Left cardiac atrium (tissue), 4 donors: ENCODE results near the gene DCTN3. TPM values are rescaled to one million over a fixed set of nuclear protein-coding genes. Genes with fewer than 3 reads are reported as not detected.

Source experiments
- ATAC-seq, 2 donors: fragments of 200-7000 bp; cut with Tn5 transposase; one replicate each; pipeline ENCODE4 v1.9.1; 2020; ENCODE audit warnings: mild to moderate bottlenecking in 2 of 2, moderate library complexity in 2 of 2
- DNase-seq: peaks from one replicate; pipeline ENCODE4 v3.0.0-alpha.2; 2020
- intact Hi-C, 2 donors: fragments of 100-400 bp; cut with DNase I; formaldehyde crosslinking; loops; one replicate each; pipeline versions ENCODE4 v1.14.1 to v1.15.1; 2022 to 2023
- long read RNA-seq: library from polyadenylated mRNA; unstranded; transcript quantifications from one replicate; pipeline ENCODE4 v2.0.0, GENCODE V29; 2021
- total RNA-seq, 2 donors: library from RNA; stranded (reverse); fragmentation: NEBNext Ultra II Directional; extraction: Animal tissue kit (Norgen Biotek cat#: 25700); gene quantifications; one replicate each; pipeline ENCODE4 v1.2.1, GENCODE V29; 2021
- donor health status: DM: no; HTN: yes; CAD: no.
- donor health status: DM: no; HTN: yes; CAD: no; lungs with severe emphysema.
- donor health status: DM: yes; HTN: yes; CAD: no.
- donor health status: Dilated cardiomyopathy.

DCTN3 gene
- total RNA-seq = 100 to 1,000 TPM in 1 of 2 donors, 10 to 100 TPM in 1; 93.6 to 109 TPM
- long read RNA-seq, transcript DCTN3-201 (7 exons, 808 nt) = major isoform, 9 of 11 reads
- long read RNA-seq, partial matches to known transcripts = 0 of 11 reads
- long read RNA-seq, other reads (novel, unspliced or antisense) = 1 of 11 reads

GRCh38 chr9:34620061-34620994, at the start of gene DCTN3:
Gene DCTN3 (minus strand): TSS chr9:34620495. CDS start chr9:34620464, 31 bp downstream.
- DNase-seq (peak; percentile 95), ATAC-seq (peak; percentile 99 to 100)
- intact Hi-C loops = no loop called here

DNA sequence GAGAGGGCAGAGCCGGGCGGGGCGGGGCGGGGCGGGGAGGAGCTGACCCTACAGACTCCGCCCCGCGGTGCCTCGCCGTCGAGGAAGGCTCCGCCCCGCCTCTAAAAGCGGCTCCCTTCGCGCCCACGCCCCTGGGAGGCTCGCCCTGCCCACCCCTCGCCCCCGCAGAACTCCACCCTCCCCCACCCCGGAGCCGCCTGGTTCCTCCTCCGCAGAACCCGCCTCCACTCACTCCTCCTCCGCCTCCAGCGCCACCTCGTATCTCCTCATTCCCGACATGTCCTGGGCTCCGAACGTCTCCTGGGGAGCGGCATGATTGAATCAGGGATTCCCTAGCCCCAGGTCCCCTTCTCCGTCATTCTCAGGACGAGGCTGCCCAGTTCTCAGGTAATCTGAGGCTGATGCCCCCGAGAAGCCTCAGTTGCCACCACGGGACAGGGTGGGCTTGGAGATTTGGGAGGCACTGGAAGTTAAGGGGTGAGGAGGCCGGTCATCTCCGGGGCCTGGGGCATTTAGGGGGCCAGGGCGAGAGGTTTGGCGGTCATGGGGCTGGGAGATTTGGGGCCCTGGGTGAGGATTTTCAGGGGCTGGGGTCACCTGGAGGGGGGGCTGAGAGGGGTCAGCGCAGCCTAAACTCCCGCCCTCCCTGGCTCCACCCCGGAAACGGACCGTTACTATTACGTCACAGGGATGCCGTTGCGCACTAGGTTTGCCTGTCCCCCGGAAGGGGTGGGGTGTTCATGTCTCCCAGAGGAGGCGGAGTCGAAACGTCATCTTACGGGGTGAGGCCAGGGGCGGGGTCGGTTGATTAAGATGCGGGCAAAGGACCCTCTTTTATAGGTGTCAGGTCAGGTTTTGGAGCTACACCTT, 45.3 kb upstream of the DCTN3 start:
- intact Hi-C loops = loop anchor here in 1 of 2 donors (5.0 kb wide), 1 partner anchor 37 kb away; no protein-coding TSS in a partner anchor

GRCh38 chr9:34665067-34665380, 44.7 kb upstream of the DCTN3 start:
- DNase-seq (no peak), ATAC-seq (no peak)
- intact Hi-C loops = loop anchor here in 1 of 2 donors (5.0 kb wide), 1 partner anchor 37 kb away; no protein-coding TSS in a partner anchor

More for the DNA sequence above, 45.3 kb upstream of the DCTN3 start:
- DNase-seq (peak; percentile 95), ATAC-seq (peak; percentile 90 to 92)

DNA sequence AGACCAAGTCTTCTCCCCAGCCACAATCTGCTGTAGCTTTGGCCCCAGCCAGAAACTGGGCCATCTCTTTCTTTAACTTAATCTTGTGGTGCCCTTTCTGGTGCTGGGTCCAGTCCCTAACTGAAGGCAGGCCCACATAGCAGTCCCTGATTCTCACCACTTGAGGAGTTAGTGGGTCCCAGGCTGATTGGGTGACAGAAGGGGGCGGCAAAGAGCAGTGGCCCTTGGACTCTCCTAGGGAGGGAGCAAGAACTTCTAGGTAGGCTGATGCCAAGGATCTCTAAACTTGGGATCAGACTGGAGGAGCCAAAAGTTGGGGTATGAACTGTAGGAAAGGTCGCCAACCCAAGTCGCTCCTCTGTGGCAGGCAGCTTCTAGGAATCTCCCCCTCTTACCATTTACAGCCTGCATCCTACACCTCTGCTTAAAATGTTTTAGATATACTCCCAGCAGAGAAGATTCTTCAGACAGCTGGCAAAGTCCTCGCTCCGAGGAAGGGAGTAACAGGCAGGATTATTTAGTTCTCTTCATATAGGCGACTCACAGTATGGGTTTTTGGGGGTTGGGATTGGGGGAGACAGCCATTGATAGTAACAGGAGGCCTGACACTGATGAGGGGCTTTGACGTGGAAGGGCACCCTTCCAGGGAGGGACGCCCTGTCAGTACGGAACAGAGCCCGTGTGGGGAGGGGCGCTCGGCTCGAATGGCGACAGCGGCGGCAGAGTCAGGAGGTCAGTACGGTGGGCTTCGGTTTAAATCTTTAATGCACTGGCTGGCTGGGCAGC, 44.2 kb upstream of the DCTN3 start:
- intact Hi-C loops = loop anchor here in 1 of 2 donors (5.0 kb wide), 1 partner anchor 38 kb away; no protein-coding TSS in a partner anchor
- DNase-seq (peak; percentile 81), ATAC-seq (peak; percentile 44 to 48)

DNA sequence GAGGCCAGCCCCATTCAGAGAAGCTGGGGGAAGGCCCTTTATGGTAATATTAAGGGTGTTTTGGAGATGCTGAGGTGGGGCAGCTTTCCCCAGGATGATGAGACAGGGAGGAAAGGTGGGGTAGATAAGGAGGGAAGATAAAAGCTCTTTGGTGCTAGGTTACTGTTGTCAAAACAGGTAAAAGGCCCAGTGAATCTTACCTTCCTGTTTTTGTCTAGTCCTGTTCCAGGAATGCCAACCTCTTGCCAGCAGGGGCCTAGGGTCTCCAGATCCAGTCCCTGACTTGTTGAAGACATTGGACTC, 43.0 kb upstream of the DCTN3 start:
- DNase-seq (no peak), ATAC-seq (no peak)
- intact Hi-C loops = no loop called here

DNA sequence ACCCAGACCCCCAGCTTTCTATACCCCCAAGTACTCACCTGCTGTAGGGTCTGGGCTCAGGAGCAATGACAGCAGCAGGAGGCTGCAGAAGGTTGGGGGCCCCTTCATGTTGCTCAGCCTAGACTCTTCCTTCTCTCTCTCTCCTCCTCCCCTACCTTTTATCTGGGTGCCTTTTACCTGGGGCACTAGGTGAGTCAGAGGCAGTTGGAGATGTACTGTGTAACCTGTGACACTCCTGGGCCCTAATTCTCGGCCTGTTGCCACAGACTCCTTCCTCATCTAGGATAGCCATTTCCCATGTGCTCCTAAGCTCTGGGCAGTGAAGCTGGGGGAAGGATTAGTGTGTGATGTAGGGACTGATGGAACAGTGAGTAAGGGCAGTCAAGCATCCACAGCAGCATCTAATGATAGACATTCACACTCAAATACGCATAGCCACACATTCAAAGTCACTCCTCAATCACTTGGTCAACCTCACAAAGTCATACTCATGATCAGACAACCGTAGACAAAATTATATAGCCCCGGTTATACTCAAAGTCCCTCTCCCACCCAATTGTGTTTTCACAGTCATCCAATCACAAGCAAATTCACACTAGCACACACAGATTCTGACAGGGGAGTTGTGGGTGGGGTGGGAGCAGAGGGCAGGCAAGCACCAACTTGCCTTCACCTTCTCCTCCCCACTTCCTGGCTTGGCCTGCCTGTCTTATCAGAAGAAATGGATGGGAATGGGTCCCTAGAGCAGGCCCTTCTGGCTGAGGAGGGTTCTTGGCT, 42.4 kb upstream of the DCTN3 start, which contains the start of gene CCL27:
CCL27 (minus strand) TSS at position 132 of the 777 bp plus-strand sequence; CDS start at position 108, 24 bp downstream.
- intact Hi-C loops = no loop called here
- no peak for DNase-seq
- no peak for ATAC-seq

DNA sequence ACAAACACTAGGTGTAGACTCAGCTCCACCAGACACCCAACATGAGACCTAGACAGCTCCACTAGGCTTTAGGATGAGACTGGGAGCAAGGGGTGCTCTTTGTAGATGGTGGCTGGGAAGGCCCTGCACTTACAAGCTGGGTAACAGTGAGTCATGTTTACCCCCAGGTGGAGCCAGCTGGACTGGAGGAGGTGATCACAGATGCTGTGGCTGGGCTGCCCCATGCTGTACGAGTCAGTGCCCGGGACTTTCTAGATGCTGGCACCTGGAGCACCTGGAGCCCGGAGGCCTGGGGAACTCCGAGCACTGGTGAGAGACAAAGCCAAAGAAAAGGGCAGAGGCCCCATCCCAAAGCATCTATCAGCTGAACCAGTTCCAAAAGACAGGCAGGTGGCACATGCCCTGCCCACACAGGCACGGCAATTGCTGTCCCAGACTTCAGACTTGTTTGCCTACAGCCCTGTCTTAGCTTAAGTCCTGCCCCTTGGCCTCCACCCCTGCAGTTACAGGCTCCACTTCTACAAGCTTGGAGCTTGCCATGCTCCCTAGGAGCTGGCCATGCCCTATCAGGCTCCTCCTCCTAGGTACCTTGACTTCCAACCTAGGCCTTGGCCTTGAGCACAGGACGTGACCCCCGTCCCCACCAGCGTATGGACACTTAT, 39.4 kb upstream of the DCTN3 start:
- intact Hi-C loops = no loop called here

DNA sequence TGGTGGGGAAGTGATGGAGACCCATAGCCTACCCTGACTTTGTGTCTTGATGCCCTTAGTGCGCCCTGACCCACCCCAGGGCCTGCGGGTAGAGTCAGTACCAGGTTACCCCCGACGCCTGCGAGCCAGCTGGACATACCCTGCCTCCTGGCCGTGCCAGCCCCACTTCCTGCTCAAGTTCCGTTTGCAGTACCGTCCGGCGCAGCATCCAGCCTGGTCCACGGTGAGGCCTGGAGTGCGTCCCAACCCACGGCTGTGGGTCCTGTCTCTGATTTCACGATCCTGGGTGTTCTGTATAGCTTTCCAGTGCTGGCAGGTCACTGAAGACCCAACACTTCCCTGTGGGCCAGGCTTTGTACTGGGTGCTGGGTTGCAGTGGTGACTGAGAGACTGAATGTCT, 38.2 kb upstream of the DCTN3 start:
- intact Hi-C loops = no loop called here
- ATAC-seq = no peak
- no peak for DNase-seq

More for the DNA sequence above, 39.4 kb upstream of the DCTN3 start:
- no peak for DNase-seq
- no peak for ATAC-seq

DNA sequence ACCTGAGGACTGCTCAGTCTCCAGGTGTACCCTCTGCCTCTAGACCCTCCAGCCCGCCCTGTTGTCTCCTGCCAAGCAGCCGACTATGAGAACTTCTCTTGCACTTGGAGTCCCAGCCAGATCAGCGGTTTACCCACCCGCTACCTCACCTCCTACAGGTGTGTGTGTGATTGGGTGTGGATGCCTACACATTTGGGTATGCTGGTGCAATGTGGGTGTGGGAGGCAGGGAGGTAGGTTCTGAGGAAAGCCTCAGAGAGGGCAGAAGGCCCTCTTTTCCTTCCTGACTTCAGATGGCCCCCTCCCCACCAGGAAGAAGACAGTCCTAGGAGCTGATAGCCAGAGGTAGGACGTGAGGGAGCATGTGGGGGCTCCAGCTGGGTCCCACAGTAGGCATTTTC, 36.7 kb upstream of the DCTN3 start:
- ATAC-seq = no peak
- intact Hi-C loops = no loop called here
- no peak for DNase-seq

DNA sequence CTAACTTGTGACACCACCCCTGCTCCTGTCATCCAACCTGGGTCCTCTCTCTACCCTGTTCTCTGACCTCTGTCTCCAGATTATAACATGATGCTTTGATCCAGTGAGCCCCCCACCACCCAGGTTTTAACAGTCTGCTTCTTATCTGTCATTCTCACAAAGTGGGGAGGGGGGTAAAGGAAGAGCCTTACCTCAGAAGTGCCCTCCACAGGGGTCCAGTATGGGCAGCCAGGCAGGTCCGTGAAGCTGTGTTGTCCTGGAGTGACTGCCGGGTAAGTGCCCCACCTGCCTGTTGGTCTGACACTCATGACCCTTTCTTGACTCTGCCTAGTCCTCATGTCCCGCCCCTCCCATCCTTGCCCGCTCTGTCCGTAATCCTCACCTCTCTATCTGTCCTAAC, 35.1 kb upstream of the DCTN3 start:
- DNase-seq (no peak), ATAC-seq (no peak)
- intact Hi-C loops = no loop called here

DNA sequence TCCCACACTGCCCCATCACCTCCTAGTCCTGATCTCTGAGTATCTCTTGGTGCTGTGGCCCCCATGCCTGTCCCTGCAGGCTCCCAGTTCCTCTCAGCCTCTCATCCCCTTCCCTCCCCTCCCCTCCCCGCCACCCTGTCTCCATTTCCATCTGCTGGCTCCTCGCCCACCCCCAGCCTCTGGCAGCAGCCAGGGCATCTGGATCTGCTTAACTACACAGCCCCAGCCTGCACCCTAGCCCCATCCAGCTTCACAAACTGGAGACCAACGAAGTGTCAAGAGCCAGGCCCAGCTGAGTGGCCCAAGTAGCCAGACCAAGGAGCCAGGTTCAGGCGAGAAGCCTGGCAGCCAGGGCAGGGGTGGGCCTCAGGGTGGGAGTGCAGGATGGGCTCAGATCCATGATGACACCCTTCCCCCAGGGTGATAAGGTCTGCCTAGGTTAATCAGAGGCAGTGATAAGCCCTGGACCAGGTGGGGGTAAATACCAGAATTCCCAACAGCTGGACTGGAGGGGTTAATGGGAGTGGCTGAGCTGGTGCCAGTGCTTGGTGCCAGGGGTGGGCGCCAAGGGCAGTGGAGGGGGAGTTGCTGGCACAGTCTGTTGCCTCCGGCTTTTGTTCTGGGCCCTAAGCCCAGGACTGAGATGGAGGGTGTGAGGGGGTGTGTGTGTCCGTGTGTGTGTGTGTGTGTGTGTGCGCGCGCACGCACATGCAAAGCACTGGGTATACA, 34.2 kb upstream of the DCTN3 start:
- intact Hi-C loops = no loop called here
- DNase-seq = peak; percentile 78

DNA sequence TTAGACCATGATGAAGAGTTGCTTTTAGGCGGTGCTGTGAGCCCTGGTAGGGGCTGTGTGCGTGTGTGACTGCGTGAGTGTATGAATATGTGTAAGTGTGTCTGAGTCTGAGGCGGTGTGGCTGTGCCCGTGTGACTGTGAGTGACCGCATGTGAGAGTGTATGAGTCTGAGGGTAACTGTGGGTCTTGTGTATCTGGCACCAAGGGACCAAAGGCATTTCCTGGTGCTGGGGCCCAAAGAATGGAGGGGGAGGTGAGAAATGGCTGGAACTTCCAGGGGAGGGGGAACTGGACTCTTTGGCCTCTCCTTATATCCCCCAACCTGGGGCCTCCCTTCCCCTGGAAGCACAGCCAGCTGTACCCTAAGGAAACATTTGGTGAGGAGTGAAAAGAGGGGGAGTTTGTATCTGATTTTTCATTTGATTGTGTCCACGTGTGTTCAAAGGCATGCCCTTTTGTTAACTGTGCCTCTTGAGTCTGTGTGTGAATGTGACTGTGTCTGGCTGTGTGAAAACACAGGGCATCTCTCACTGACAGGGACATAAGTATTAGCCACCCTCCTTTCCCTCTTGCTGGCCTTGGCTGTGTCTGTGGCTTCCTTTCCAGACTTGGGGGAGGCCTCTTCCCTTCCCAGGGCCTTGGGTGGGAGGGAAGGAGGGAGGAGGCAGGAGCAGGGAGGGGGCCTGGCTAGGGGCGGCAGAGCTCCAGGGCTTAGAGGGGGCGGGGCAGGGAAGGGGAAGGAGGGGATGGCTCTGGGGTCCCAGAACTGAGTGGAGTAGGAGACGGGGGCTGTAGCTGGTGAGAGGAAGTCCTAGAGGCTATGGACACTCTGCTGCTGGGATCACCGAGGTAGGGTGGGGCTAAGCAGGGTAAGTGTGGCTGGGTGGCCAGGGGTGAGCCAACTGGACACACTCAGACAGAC, 33.1 kb upstream of the DCTN3 start:
- intact Hi-C loops = no loop called here
- DNase-seq (no peak), ATAC-seq (peak; percentile 7 to 24)

More for the DNA sequence above, 34.2 kb upstream of the DCTN3 start:
- ATAC-seq = peak; percentile 50 to 78

GRCh38 chr9:34652602-34653000, 32.3 kb upstream of the DCTN3 start:
- no peak for DNase-seq
- intact Hi-C loops = no loop called here
- ATAC-seq = no peak

DNA sequence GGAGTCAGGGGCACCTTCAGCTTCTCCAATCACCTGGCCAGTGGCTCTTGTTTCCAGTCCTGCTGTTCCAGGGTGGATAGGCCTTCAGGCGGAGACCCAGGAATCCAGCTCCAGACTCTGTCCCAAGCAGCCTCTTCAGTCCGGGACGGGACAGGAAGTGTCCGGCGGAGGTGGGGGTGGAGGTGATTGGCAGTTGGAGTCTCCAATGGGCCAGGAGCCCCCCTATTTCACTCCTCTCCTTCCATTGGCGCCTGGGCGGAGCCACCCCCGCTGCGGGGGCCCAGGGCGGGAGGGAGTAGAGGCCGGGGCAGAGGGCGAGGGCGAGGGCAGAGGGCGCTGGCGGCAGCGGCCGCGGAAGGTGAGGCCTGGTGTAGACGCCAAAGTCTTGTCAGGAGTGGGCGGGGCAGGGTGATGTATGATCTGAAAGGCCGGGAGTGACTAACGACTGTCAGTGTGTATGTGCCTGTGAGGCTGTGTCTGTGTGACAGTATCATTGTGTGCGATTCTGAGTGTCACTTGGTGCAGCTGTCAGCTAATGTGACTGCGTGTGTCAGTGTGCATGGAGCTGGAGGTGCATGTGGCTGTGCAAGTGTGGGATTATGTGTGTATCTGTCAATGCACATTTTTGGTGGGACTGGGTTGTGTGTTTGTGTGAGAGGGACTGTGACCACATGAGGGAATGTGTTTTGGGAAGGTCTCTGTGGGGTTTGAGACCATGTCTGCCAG, 31.7 kb upstream of the DCTN3 start, which contains the start of gene IL11RA:
IL11RA (plus strand) TSS at position 310 of the 726 bp plus-strand sequence. CDS start 3,033 bp downstream, outside the sequence.
- peak; percentile 90 for DNase-seq
- intact Hi-C loops = no loop called here
- peak; percentile 75 to 82 for ATAC-seq

GRCh38 chr9:34651321-34651720, 31.0 kb upstream of the DCTN3 start:
- intact Hi-C loops = no loop called here
- DNase-seq = no peak
- no peak for ATAC-seq
